HG03196 (cell line): ENCODE results near the gene LRP10.
"Not testable (repeated sequence)": the region's sequence is repeated elsewhere in the genome, so short reads cannot be mapped to it uniquely, and the experiment has no call there.

Source experiments
- ATAC-seq: cut with Tn5 transposase; IDR thresholded peaks from one replicate; pipeline ENCODE4 v1.9.1; 2021; ENCODE audit not compliant: unreplicated experiment

The LRP10 gene

GRCh38 chr14:22871224-22872032 lies at the start of gene LRP10:
Gene LRP10, plus strand, starts transcription at chr14:22871740. Its CDS starts 564 bp downstream, at chr14:22872304.
- ATAC-seq: peak; percentile 74

DNA sequence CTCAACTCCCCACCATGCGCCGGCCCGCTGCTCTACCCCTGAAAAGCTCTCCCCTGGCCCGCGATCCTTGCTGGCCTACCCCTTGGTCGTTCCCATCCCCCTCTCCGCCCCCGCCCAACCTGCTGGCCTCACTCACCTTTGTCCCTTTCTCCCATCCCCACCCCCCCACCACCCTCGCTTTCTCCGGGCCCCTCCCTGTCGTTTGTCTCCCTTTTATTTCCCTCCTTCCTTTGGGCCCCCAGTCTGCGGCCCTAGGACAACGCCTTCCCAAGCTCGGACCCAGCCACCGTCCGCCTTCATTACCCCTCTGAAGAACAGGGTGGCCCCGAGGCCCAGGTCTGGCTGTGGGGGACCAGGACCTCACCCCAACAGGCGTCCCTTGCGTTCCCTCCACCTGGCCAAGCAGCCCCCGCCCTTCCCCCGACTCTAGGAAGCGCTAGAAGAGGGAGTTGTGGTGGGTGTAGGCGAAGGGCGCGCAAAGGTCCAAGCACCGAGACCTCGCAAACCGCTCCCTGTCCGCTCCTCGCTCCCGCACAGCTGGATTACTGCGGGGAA lies 49.4 kb upstream of the LRP10 start:
- ATAC-seq: no peak

GRCh38 chr14:22822571-22823098 lies 48.9 kb upstream of the LRP10 start:
- peak; percentile 45 for ATAC-seq

DNA sequence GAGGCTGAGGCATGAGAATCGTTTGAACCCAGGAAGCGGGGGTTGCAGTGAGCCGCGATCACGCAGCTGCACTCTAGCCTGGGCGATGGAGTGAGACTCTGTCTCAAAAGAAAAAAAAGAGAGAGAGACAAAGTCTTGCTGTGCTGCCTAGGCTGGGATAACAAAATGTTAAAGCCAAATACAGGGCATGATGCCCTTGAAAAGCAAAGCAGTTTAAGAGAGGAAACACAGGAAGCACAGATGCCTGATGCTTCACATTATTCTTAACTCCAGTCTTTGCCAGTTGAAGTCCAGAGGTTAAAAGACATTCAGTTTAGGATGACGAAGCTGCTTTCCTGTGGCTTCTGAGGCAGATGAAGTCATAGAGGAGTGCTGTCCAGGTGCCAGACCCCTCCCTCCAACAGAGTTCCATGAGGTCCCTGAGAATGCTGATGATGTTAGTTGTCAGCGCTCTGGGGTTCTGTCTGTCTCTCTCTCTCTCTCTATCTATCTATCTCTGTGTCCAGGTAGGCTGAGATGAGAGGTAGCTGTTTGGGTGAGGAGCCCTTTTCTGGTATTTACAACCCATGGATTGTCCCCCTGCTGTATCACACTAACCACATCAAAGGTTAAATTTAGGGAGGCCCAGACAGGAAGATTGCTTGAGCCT lies 46.7 kb upstream of the LRP10 start:
- no peak for ATAC-seq

DNA sequence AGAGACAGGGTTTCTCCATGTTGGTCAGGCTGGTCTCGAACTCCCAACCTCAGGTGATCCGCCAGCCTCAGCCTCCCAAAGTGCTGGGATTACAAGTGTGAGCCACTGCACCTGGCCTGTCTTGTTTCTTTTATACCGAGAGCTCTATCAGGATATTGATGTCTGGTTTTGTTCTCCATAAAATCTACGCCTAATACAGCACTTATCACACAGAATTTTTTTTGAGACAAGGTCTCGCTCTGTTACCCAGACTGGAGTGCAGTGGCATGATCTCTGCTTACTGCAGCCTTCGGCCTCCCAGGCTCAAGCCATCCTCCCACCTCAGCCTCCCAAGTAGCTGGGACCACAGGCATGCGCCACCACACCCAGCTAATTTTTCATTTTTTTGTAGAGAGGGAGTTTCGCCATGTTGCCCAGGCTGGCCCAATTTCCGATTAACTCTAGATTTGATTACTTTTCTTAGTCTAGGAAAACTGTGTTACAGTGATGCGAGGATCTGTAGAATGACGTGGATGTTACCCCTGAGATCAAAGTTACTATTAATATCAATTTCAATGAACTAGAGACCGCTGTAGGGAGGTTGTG lies 42.4 kb upstream of the LRP10 start:
- ATAC-seq: not testable (repeated sequence)

DNA sequence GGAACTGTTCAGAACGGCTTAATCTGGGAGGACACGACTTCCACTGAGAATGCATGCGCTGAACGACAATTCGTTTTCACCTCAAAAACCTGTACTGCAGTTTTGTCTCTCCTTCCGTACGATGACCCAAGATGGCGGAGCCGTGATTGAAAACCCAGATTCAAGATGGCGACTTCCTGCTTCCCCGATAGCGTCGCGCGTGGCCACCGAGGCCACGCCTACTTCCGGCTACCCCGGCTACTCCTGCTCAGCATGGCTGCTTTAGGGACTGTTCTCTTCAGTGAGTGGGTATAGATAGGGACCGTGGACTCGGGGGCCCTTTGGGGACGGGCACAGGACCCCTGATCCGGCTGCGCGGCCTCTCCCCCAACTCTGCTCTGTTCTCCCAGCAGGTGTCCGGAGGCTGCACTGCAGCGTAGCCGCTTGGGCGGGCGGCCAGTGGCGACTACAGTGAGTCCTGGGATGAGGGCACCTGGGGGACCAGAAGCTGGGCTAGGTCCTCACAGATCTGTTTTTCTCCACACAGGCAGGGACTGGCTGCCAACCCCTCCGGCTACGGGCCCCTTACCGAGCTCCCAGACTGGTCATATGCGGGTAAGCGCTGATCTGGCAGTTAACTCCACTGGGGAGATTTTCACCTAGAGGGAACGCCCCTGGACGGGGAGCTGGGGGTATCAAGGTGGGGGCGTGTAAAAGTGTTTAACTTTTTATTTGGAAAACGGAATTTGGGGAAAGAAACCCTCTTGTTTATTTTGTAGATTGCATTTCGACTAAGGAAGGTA lies 41.7 kb upstream of the LRP10 start, which contains the start of gene MRPL52:
Gene MRPL52 (plus strand): TSS at position 227 of the 782 bp plus-strand sequence. CDS start 26 bp downstream, at position 253.
- ATAC-seq: peak; percentile 79

DNA sequence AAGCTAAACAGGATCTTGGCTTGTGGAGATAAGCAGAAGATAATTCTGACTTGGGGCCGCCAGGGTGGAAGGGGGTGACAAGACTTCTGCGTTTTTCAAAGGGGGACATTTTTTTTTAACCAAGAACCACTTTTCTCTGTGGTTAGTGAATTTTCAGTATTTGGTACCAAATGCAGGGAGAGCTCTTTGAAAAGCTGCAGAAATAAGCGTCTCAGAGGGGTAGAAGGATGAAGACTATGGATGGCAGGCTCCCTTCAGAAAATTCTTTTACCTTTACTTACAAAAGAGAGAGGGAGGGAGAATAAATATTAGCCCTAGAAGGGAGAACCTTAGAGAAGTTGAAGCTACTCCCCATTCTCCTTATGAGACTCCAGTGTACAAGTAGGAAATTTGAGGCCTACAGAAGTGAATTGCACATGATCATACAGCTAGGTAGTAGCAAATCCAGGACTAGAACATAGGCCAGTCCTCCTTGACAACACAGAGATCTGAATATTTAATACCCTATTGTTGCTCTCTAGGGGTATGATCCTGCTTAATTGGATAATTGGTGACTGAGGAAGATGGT lies 41.0 kb upstream of the LRP10 start:
- ATAC-seq: peak; percentile 13

DNA sequence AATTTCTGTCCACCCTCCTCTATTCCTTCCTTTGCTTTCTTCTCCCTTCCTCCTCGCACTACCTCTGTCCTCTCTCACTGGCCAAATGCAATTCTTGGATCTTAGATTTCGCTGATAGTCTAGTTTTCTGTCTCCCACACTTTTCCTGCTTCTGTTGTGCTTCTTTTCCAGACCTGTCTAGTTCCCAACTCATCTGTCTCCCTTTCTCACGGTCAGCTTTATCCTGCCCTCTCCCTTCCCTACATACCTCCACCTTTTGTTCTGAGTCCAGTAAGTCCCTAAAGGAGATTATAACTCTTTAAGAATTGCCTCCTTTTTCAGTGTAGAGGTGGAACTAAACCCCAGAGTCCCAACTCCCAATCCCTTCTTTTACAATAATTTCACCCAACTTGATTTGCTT lies 36.0 kb upstream of the LRP10 start:
- no peak for ATAC-seq

DNA sequence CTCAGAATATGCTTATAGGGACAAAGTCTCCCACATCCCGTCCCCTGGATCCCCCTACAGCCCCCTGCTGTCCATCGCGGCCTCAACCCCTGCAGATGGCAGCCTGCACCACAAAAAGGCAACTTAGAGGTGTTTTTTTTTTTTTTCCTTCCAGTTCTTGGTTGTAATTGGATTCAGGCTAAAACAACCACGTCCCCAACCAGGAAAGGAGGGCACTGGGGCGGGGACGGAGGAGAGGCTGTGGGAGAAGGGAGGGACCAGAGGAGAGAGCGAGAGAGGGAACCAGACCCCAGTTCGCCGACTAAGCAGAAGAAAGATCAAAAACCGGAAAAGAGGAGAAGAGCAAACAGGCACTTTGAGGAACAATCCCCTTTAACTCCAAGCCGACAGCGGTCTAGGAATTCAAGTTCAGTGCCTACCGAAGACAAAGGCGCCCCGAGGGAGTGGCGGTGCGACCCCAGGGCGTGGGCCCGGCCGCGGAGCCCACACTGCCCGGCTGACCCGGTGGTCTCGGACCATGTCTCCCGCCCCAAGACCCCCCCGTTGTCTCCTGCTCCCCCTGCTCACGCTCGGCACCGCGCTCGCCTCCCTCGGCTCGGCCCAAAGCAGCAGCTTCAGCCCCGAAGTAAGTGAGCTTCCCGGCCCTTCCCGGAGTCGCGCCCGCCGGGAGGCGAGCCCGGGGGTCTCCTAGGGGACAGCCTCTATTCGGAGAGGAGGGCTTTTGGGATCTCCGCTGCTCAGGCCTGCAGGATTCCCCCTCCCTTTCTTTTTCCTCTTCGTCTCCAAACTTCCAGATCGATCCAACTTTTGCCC lies 35.0 kb upstream of the LRP10 start, which contains the start of gene MMP14:
Gene MMP14 (plus strand): TSS at position 285 of the 813 bp plus-strand sequence. CDS start 233 bp downstream, at position 518.
- no peak for ATAC-seq

DNA sequence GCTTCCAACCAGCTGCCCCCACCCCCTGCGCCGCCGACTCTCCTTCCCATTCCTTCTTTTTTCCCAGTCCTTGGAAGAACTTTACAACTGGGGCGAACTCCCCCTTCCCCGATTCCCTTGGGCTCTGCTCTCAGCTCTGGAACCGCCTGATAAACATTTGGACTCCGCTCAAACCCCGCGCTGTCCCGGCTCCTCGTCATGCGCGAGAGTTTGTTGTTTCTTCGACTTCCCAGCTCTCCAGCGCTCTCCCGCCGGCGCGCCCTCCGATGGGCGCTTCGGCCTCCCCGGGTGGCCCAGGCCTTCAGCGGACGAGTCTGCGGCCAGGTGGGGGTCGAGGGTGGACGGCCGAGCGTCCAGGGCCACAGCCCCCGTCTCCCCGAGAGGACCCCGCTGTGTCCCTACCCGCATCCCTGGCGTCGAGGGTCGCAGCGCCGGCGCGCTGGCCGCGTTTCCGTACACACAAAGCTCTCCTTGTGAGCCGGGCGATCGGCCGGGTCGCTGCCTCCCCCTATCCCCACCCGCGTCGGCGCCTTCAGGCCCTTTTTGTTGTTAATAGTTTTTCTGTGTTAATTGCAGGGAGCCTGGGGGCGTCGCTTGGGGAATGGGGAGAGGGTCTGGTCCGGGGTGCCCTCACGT lies 34.3 kb upstream of the LRP10 start:
- no peak for ATAC-seq

GRCh38 chr14:22837750-22838538 lies 33.6 kb upstream of the LRP10 start:
- ATAC-seq: no peak

GRCh38 chr14:22838631-22839041 lies 32.9 kb upstream of the LRP10 start:
- no peak for ATAC-seq

GRCh38 chr14:22839159-22839779 lies 32.3 kb upstream of the LRP10 start:
- ATAC-seq: no peak

DNA sequence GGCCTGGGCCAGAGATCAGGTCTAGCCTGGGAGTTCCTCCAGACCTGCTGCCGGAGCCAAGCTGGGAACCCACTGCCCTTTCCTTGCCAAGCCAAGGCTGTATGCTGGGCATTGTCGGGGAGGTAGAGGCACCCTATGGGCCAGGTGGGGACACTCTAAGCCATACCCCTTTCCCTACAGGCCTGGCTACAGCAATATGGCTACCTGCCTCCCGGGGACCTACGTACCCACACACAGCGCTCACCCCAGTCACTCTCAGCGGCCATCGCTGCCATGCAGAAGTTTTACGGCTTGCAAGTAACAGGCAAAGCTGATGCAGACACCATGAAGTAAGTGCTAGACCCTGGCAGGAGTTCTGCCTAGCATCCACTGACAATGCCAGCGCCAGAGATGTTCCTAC lies 30.2 kb upstream of the LRP10 start:
- ATAC-seq: no peak

DNA sequence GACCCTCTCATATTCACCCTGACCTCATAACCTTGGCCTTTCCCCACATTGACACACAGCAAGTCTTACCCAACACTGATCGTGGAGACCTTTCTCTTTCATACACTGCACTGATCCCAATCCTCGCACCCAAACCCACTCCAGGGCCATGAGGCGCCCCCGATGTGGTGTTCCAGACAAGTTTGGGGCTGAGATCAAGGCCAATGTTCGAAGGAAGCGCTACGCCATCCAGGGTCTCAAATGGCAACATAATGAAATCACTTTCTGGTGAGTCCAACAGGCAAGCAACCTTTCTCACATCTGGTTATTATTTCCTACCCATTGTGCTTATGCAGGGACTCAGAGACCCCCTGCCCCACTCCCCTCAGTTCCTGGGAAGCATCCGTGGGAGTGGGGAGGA lies 29.8 kb upstream of the LRP10 start:
- no peak for ATAC-seq

DNA sequence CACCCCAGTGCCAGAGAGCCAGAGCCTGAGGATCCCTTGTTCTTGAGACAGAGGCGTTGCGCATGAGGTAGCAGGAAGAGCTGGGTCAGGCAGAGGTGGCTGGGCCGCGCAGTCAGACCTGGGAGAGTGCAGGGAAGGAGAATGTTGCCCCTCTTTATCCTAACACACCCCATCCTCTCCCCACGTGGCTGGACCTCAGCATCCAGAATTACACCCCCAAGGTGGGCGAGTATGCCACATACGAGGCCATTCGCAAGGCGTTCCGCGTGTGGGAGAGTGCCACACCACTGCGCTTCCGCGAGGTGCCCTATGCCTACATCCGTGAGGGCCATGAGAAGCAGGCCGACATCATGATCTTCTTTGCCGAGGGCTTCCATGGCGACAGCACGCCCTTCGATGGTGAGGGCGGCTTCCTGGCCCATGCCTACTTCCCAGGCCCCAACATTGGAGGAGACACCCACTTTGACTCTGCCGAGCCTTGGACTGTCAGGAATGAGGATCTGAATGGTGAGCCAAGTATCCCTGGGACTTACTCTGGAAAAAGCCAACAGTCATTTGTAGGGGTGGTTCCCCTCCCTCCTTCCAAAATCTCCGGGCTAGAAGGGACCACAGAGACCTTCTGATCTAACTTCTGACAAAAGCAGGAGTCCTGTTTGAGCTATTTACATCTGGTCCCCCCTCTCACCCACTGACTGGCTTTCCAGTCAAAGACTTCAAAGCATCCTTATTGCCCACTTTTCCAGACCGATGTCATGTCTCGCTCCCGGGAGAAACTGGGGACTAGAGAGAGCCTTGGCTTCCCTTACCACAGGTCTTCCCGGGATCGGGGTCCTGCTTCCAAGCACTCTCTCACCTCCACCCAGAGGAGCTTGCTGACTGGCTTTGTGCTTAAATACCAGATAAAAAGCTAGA lies 29.1 kb upstream of the LRP10 start:
- ATAC-seq: no peak
